Fibroblast of mammary gland (primary cell): ENCODE results near the gene LMTK3.

ENCODE experiments used
- DNase-seq: peaks from one replicate; pipeline ENCODE4 v3.0.0-alpha.2; 2010; ENCODE audit warnings: low read depth
- H3K4me3 ChIP-seq: 2 replicates; pipeline ENCODE4 v1.5.1; 2011; ENCODE audit warnings: low read depth, mild to moderate bottlenecking, low read length, moderate library complexity; ENCODE audit not compliant: control insufficient read depth
- CTCF ChIP-seq: conservative IDR thresholded peaks from 2 replicates; pipeline ENCODE4 v1.5.1; 2011; ENCODE audit warnings: low read depth, low read length, inconsistent platforms; ENCODE audit not compliant: control insufficient read depth, insufficient read depth

Gene LMTK3

GRCh38 chr19:48499316-48500090, 12.1 kb downstream of the LMTK3 start:
- H3K4me3 ChIP-seq: no peak overlapping the region
- DNase-seq: no peak
- TF ChIP-seq CTCF: no peak

- DNase-seq: no peak
These were observed 12.9 kb downstream of the LMTK3 start for GRCh38 chr19:48498595-48499311.

GRCh38 chr19:48497728-48498594, 13.7 kb downstream of the LMTK3 start:
- no peak for DNase-seq
- no peak for TF ChIP-seq CTCF
- H3K4me3 ChIP-seq: no peak overlapping the region

More at GRCh38 chr19:48498595-48499311, 12.9 kb downstream of the LMTK3 start:
- no peak for TF ChIP-seq CTCF
- H3K4me3 ChIP-seq: no peak overlapping the region

- DNase-seq: no peak
- H3K4me3 ChIP-seq: no peak overlapping the region
- TF ChIP-seq CTCF: no peak
These were observed 14.5 kb downstream of the LMTK3 start for GRCh38 chr19:48496959-48497727.

GRCh38 chr19:48495396-48495795, 16.2 kb downstream of the LMTK3 start:
- no peak for DNase-seq
- no peak overlapping the region for H3K4me3 ChIP-seq
- TF ChIP-seq CTCF: no peak

GRCh38 chr19:48493718-48494401, 17.8 kb downstream of the LMTK3 start:
- no peak for DNase-seq
- H3K4me3 ChIP-seq: peak overlapping the region; percentile 52
- TF ChIP-seq CTCF: no peak
